H1 (cell line): ENCODE data around the gene C12orf76. TPM values are rescaled to one million over a fixed set of nuclear protein-coding genes. Genes with fewer than 3 reads are reported as not detected.

Experiments
- HDAC6 ChIP-seq: IDR thresholded peaks from one replicate; pipeline ENCODE4 v1.7.1; 2012; ENCODE audit warnings: low read depth, mild to moderate bottlenecking, inconsistent platforms, low read length, moderate library complexity
- polyA plus RNA-seq, 7 experiments: library from polyadenylated mRNA; depleted of rRNA in 3 of 7; stranded (reverse) in 5 of 7; unstranded in 2 of 7; fragments of >200 nt in 5 of 7; fragments of 200-250 nt in 2 of 7; gene quantifications; 1 replicate in 5 of 7; 2 replicates in 1 of 7; 4 replicates in 1 of 7; pipeline versions ENCODE4 v1.2.1 to v1.2.3, GENCODE V29; 2011 to 2013; ENCODE audit warnings: missing spikeins in 2 of 7, mixed read lengths in 2 of 7
- total RNA-seq: library from RNA; stranded (reverse); fragmentation: NEBNext Ultra II Directional; extraction: Animal tissue kit (Norgen Biotek cat#: 25700); gene quantifications from 2 replicates; pipeline ENCODE4 v1.2.1, GENCODE V29; 2021
- TF ChIP-seq, protein P1 (sequence below): IDR thresholded peaks from 2 replicates; pipeline ENCODE4 v1.6.1; 2012; ENCODE audit warnings: inconsistent platforms

Gene C12orf76
- total and polyA plus RNA-seq, 2 of the 8 experiments (the other 6 are each of a cell fraction or from before 2014, with no cell fraction given), result 14.4 to 18.6 TPM

GRCh38 chr12:110033888-110034287 is 14.4 kb downstream of the C12orf76 start (continued):
- no peak for TF ChIP-seq HDAC6
- TF ChIP-seq, protein P1, sequence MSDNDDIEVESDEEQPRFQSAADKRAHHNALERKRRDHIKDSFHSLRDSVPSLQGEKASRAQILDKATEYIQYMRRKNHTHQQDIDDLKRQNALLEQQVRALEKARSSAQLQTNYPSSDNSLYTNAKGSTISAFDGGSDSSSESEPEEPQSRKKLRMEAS, result no peak
